SK-N-SH treated with all-trans-retinoic acid at 6 μM for 48 hours (cell line): ENCODE measurements around the gene BIRC3.

Experiments
- ATAC-seq: fragments of 200-7000 bp; cut with Tn5 transposase; 3 replicates; pipeline ENCODE4 v1.9.1; 2020; ENCODE audit warnings: mild to moderate bottlenecking, moderate library complexity
- ARNTL ChIP-seq: fragments of 450-650 bp; formaldehyde crosslinking; IDR thresholded peaks from 2 replicates; pipeline ENCODE4 v1.5.0; 2020; ENCODE audit warnings: low read depth, mild to moderate bottlenecking, moderate library complexity, borderline replicate concordance
- BACH2 ChIP-seq: fragments of 250-450 bp; sonication (Bioruptor Pico); IDR thresholded peaks from 2 replicates; pipeline ENCODE4 v1.9.0; 2021; ENCODE audit warnings: mild to moderate bottlenecking, borderline replicate concordance
- CSDC2 ChIP-seq: fragments of 250-450 bp; sonication (Bioruptor Pico); IDR thresholded peaks from 2 replicates; pipeline ENCODE4 v1.5.0; 2020; ENCODE audit warnings: mild to moderate bottlenecking, moderate library complexity
- ESRRG ChIP-seq: fragments of 250-450 bp; sonication (Bioruptor Pico); IDR thresholded peaks from 2 replicates; pipeline ENCODE4 v1.6.1; 2021; ENCODE audit warnings: mild to moderate bottlenecking
- GLIS3 ChIP-seq: fragments of 250-450 bp; sonication (Bioruptor Pico); IDR thresholded peaks from 2 replicates; pipeline ENCODE4 v1.5.0; 2020; ENCODE audit warnings: mild to moderate bottlenecking, moderate library complexity
- ISL1 ChIP-seq: fragments of 250-450 bp; sonication (Bioruptor Pico); IDR thresholded peaks from 2 replicates; pipeline ENCODE4 v2.1.2; 2022; ENCODE audit warnings: mild to moderate bottlenecking, moderate library complexity
- OSR1 ChIP-seq: fragments of 250-450 bp; sonication (Bioruptor Pico); IDR thresholded peaks from 2 replicates; pipeline ENCODE4 v1.8.0; 2022; ENCODE audit warnings: moderate library complexity, mild to moderate bottlenecking, inconsistent platforms
- PPARA ChIP-seq: fragments of 250-450 bp; sonication (Bioruptor Pico); IDR thresholded peaks from 2 replicates; pipeline ENCODE4 v1.5.0; 2020; ENCODE audit warnings: mild to moderate bottlenecking, borderline replicate concordance
- RARB ChIP-seq: fragments of 250-450 bp; sonication (Bioruptor Pico); IDR thresholded peaks from 2 replicates; pipeline ENCODE4 v1.8.0; 2021; ENCODE audit warnings: mild to moderate bottlenecking, moderate library complexity
- SNAI2 ChIP-seq: fragments of 250-450 bp; sonication (Bioruptor Pico); IDR thresholded peaks from 2 replicates; pipeline ENCODE4 v1.5.0; 2020; ENCODE audit warnings: mild to moderate bottlenecking, moderate library complexity
- TCF4 ChIP-seq: fragments of 250-450 bp; sonication (Bioruptor Pico); IDR thresholded peaks from 2 replicates; pipeline ENCODE4 v1.8.0; 2021; ENCODE audit warnings: mild to moderate bottlenecking, moderate library complexity, borderline replicate concordance
- TOX ChIP-seq: fragments of 250-450 bp; sonication (Bioruptor Pico); IDR thresholded peaks from 2 replicates; pipeline ENCODE4 v1.8.0; 2021; ENCODE audit warnings: mild to moderate bottlenecking, moderate library complexity, borderline replicate concordance
- ZC3H10 ChIP-seq: fragments of 250-450 bp; sonication (Bioruptor Pico); IDR thresholded peaks from 2 replicates; pipeline ENCODE4 v1.5.1; 2021; ENCODE audit warnings: mild to moderate bottlenecking, moderate library complexity
- ZFP3 ChIP-seq: fragments of 250-450 bp; sonication (Bioruptor Pico); IDR thresholded peaks from 2 replicates; pipeline ENCODE4 v1.5.0; 2020; ENCODE audit warnings: mild to moderate bottlenecking, moderate library complexity
- ZFP30 ChIP-seq: fragments of 450-650 bp; formaldehyde crosslinking; IDR thresholded peaks from 2 replicates; pipeline ENCODE4 v1.5.0; 2022; ENCODE audit warnings: mild to moderate bottlenecking, moderate library complexity
- ZNF565 ChIP-seq: fragments of 450-650 bp; formaldehyde crosslinking; conservative IDR thresholded peaks from 2 replicates; pipeline ENCODE4 v1.5.0; 2020; ENCODE audit warnings: low read depth, mild to moderate bottlenecking, moderate library complexity
- ZNF8 ChIP-seq: fragments of 450-650 bp; formaldehyde crosslinking; IDR thresholded peaks from 2 replicates; pipeline ENCODE4 v1.5.0; 2020; ENCODE audit warnings: mild to moderate bottlenecking, moderate library complexity
- TF ChIP-seq, protein P1 (sequence below): fragments of 250-450 bp; sonication (Bioruptor Pico); IDR thresholded peaks from 2 replicates; pipeline ENCODE4 v1.8.0; 2021; ENCODE audit warnings: low read depth, mild to moderate bottlenecking, moderate library complexity, borderline replicate concordance
- TF ChIP-seq, protein P2 (sequence below): fragments of 250-450 bp; sonication (Bioruptor Pico); IDR thresholded peaks from 2 replicates; pipeline ENCODE4 v1.5.0; 2020; ENCODE audit warnings: mild to moderate bottlenecking, moderate library complexity
- TF ChIP-seq, protein P3 (sequence below): fragments of 250-450 bp; sonication (Bioruptor Pico); IDR thresholded peaks from 2 replicates; pipeline ENCODE4 v1.5.1; 2020; ENCODE audit warnings: low read depth, mild to moderate bottlenecking, moderate library complexity
- TF ChIP-seq, protein P4 (sequence below): fragments of 250-450 bp; sonication (Bioruptor Pico); IDR thresholded peaks from 2 replicates; pipeline ENCODE4 v1.8.0; 2020; ENCODE audit warnings: mild to moderate bottlenecking, moderate library complexity, borderline replicate concordance
- TF ChIP-seq, protein P5 (sequence below): fragments of 250-450 bp; sonication (Bioruptor Pico); IDR thresholded peaks from 2 replicates; pipeline ENCODE4 v1.5.1; 2021; ENCODE audit warnings: mild to moderate bottlenecking, moderate library complexity

The BIRC3 gene

DNA sequence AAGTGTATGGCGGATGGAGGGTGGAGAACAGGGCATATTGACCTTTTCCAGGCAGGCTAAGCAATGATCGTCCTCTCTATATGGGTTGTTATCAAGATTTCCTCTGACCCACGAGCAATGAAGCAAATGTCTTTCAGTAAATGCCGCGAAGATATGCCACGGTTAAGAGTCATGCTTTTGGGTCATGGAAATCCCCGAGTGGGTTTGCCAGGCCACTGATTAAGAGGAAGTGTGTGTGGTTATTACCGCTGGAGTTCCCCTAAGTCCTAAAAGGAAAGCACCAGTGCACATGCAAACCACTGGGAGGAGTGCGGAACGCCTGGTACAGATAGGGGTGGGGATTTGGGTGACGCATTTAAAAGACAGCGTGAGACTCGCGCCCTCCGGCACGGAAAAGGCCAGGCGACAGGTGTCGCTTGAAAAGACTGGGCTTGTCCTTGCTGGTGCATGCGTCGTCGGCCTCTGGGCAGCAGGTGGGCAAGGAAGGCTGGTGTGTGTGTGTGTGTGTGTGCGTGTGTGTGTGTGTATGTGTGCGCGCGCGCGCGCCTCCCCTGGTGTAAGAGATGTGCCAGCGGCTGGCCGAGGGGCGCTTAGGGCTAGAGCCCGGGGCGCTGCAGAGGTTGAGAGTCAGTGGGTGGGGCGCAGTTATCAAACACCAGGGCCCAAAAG, at the start of gene BIRC3:
Gene BIRC3, plus strand, starts transcription at position 386 of the 669 bp plus-strand sequence. CDS start 7,026 bp downstream, outside the sequence.
- TF ChIP-seq SNAI2 (CRISPR knock-in tag) (no peak), CSDC2 (CRISPR knock-in tag) (no peak), RARB (CRISPR knock-in tag) (no peak), TOX (no peak), ZFP30 (CRISPR knock-in tag) (no peak), ZNF8 (CRISPR knock-in tag) (no peak), ISL1 (CRISPR knock-in tag) (no peak), ARNTL (CRISPR knock-in tag) (no peak), ZNF565 (CRISPR knock-in tag) (no peak), OSR1 (CRISPR knock-in tag) (no peak), PPARA (CRISPR knock-in tag) (no peak), ESRRG (CRISPR knock-in tag) (no peak), GLIS3 (no peak), BACH2 (CRISPR knock-in tag) (no peak), TCF4 (CRISPR knock-in tag) (no peak)
- TF ChIP-seq, protein P1, sequence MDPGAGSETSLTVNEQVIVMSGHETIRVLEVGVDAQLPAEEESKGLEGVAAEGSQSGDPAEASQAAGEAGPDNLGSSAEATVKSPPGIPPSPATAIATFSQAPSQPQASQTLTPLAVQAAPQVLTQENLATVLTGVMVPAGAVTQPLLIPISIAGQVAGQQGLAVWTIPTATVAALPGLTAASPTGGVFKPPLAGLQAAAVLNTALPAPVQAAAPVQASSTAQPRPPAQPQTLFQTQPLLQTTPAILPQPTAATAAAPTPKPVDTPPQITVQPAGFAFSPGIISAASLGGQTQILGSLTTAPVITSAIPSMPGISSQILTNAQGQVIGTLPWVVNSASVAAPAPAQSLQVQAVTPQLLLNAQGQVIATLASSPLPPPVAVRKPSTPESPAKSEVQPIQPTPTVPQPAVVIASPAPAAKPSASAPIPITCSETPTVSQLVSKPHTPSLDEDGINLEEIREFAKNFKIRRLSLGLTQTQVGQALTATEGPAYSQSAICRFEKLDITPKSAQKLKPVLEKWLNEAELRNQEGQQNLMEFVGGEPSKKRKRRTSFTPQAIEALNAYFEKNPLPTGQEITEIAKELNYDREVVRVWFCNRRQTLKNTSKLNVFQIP (CRISPR knock-in tag), result no peak
- TF ChIP-seq, protein P2, sequence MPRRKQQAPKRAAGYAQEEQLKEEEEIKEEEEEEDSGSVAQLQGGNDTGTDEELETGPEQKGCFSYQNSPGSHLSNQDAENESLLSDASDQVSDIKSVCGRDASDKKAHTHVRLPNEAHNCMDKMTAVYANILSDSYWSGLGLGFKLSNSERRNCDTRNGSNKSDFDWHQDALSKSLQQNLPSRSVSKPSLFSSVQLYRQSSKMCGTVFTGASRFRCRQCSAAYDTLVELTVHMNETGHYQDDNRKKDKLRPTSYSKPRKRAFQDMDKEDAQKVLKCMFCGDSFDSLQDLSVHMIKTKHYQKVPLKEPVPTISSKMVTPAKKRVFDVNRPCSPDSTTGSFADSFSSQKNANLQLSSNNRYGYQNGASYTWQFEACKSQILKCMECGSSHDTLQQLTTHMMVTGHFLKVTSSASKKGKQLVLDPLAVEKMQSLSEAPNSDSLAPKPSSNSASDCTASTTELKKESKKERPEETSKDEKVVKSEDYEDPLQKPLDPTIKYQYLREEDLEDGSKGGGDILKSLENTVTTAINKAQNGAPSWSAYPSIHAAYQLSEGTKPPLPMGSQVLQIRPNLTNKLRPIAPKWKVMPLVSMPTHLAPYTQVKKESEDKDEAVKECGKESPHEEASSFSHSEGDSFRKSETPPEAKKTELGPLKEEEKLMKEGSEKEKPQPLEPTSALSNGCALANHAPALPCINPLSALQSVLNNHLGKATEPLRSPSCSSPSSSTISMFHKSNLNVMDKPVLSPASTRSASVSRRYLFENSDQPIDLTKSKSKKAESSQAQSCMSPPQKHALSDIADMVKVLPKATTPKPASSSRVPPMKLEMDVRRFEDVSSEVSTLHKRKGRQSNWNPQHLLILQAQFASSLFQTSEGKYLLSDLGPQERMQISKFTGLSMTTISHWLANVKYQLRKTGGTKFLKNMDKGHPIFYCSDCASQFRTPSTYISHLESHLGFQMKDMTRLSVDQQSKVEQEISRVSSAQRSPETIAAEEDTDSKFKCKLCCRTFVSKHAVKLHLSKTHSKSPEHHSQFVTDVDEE (CRISPR knock-in tag), result no peak
- TF ChIP-seq, protein P3, sequence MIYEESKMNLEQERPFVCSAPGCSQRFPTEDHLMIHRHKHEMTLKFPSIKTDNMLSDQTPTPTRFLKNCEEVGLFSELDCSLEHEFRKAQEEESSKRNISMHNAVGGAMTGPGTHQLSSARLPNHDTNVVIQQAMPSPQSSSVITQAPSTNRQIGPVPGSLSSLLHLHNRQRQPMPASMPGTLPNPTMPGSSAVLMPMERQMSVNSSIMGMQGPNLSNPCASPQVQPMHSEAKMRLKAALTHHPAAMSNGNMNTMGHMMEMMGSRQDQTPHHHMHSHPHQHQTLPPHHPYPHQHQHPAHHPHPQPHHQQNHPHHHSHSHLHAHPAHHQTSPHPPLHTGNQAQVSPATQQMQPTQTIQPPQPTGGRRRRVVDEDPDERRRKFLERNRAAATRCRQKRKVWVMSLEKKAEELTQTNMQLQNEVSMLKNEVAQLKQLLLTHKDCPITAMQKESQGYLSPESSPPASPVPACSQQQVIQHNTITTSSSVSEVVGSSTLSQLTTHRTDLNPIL, result no peak
- TF ChIP-seq, protein P4, sequence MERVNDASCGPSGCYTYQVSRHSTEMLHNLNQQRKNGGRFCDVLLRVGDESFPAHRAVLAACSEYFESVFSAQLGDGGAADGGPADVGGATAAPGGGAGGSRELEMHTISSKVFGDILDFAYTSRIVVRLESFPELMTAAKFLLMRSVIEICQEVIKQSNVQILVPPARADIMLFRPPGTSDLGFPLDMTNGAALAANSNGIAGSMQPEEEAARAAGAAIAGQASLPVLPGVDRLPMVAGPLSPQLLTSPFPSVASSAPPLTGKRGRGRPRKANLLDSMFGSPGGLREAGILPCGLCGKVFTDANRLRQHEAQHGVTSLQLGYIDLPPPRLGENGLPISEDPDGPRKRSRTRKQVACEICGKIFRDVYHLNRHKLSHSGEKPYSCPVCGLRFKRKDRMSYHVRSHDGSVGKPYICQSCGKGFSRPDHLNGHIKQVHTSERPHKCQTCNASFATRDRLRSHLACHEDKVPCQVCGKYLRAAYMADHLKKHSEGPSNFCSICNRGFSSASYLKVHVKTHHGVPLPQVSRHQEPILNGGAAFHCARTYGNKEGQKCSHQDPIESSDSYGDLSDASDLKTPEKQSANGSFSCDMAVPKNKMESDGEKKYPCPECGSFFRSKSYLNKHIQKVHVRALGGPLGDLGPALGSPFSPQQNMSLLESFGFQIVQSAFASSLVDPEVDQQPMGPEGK (CRISPR knock-in tag), result no peak
- peak; percentile 98 for ATAC-seq

DNA sequence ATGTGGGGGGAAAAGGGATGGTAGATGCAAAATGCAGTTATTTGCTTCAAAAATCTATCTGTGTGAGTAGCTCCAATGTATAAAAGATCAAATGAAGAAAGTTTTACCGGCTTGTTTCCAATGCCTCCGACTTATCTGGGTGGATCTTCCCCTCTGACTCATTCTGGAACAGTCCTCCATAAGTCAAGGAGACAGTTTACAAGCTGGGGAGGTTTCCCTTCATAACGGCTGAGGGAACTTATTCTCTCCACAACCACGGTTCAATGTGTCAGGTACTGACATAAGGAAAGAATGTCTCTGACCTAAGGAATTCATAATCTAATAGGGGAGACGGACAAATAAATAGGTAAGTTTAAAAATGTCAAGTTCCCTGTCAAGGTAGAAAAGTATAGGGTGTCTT, 49.7 kb upstream of the BIRC3 start:
- no peak for TF ChIP-seq ZC3H10 (CRISPR knock-in tag)
- TF ChIP-seq BACH2 (CRISPR knock-in tag), result no peak
- no peak for TF ChIP-seq ARNTL (CRISPR knock-in tag)
- peak; percentile 75 for ATAC-seq

DNA sequence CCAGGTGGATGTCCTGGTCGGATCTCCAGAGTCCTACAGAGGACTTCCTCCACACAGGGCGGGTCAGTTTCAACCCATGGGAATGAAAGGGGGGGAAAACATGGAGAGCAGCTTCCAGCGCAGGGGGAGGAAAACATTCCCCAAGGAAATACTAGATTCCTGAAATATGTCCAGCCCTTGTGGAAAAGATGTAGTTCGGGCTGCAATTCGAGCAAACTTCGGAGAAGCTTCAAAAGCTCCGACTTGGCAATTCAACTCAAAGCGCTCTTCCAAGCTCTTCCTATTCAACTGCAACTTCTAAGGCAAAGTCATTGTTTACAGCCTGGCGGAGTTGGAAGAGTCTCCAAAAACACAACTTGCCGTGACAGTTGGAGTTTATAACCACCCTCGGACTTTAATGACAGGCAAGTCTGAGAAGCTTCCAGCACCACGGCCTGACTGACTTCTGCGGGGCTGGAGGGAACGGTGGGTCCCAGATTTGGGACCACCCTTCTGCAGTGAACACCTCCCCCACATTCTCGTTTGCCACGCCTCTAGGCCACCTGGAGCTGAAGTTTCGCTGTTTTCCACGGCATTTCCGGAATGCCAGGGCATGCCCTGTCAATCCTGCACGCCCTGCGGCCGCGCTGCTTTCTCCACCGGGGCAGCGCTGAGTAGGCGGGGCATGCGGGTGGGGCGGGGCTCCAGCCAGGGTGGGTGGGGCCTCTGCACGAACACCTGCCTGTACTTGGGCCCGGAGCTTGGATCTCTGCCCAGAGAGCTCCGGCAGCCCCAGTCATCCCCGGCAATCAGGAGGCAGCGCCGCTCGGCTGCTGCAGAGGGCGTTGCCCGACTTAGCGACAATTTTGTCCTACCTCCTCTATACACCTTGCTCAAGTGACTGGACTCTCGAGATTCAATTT, 49.0 kb upstream of the BIRC3 start:
- TF ChIP-seq ZFP3 (CRISPR knock-in tag) (no peak), BACH2 (CRISPR knock-in tag) (no peak), ZNF8 (CRISPR knock-in tag) (no peak), TCF4 (CRISPR knock-in tag) (no peak), GLIS3 (no peak)
- TF ChIP-seq, protein P5, sequence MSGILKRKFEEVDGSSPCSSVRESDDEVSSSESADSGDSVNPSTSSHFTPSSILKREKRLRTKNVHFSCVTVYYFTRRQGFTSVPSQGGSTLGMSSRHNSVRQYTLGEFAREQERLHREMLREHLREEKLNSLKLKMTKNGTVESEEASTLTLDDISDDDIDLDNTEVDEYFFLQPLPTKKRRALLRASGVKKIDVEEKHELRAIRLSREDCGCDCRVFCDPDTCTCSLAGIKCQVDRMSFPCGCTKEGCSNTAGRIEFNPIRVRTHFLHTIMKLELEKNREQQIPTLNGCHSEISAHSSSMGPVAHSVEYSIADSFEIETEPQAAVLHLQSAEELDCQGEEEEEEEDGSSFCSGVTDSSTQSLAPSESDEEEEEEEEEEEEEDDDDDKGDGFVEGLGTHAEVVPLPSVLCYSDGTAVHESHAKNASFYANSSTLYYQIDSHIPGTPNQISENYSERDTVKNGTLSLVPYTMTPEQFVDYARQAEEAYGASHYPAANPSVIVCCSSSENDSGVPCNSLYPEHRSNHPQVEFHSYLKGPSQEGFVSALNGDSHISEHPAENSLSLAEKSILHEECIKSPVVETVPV (CRISPR knock-in tag), result no peak
- TF ChIP-seq, protein P2 (CRISPR knock-in tag), result no peak
- TF ChIP-seq, all 23 proteins: peak for 0
- ATAC-seq, result peak; percentile 87
